Measurements from ENCODE around the gene SSR2.

Gene SSR2

DNA sequence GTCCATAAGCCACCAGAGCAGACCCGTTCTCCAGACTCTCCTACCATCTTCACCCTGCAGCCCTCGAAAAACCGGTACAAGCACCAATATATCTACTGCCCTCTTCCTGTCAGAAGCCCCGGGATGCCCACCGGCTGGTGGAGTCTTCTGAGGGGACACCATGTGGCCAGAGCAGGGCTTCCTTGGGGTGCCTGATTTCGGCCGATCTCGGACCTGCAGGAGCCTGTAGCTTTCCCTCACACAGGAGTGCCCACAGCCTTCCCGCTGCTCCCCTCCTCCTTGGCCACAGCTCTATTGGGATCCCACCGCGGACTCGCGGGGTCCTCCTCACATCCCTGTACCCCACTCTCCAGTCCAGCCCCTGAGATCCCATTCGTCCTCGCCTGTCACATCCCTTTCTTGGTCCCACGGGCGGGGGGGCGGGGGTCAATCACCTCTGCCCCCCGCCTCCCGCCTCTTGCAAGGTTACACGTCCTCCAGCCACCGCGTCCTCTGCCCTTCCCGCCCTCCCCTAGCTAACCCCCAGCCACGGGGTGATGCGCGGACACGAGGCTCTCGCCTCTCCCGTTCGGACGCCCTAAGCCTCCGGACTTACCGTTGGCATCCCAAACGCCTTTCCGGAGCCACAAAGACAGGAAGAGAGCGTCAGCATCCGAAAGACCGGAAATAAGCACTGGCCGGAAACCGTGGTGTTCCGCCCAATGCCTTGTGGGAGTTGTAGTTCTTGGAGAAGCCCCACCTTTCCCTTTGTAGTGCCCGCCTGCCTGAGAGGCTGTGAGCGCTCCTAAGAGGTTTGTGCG is at the start of gene SSR2:
SSR2 (minus strand) TSS at position 659 of the 800 bp plus-strand sequence. CDS start 784 bp downstream, outside the sequence.
- peak; percentile 66 to 81 for DNase-seq (ENCODE audit: low read depth in 2 of 2)

DNA sequence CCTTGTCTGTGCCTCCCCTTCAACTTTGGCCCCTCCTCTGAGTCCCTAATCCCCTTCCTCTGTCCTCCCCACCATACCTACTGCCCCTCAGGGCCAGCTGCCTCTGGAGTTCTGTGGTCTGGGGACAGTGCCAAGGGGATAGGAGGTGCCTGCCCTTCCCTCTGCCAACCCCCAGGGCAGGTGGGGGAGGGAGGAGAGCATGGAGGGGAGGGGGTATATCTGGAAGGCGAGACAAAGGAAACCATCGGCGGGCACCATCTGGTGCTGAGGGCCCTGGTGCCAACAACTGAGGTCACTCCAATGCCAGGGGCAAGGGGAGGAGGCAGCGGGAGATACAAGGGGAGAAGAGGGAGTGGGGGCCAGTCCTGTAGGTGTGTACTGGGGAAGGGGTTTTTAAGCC is 49.8 kb upstream of the SSR2 start:
- DNase-seq (ENCODE audit: low read depth in 2 of 2): no peak

DNA sequence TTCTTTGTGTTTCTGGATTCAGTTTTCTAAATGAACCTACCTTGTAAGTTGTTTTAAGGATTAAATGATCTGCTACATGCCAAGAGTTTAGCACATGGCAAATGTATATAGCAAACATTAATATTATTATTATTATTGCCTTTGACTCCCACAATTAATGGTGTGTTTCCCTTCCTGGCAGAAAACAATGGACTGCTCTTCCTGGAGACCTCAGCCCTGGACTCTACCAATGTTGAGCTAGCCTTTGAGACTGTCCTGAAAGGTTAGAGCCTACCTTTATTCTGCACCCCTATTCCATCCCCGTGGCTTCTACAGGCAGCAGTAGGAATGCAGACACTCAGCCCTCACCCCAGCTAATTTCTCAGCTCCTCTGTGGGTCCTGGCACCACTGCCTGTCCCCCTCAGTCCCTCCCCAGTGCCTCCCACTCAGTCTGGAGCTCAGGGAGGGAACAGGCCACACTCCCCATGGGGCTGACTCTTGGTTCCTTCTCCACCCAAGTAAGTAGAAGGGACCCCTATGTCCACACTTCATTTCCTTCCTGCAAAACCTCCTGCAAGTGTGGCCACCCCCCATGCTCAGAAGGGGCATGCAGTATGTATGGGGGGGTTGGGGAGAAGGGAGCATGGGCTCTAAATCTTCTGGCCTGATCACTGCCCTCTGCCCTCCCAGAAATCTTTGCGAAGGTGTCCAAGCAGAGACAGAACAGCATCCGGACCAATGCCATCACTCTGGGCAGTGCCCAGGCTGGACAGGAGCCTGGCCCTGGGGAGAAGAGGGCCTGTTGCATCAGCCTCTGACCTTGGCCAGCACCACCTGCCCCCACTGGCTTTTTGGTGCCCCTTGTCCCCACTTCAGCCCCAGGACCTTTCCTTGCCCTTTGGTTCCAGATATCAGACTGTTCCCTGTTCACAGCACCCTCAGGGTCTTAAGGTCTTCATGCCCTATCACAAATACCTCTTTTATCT is 49.0 kb upstream of the SSR2 start:
- DNase-seq (ENCODE audit: low read depth in 2 of 2): no peak

DNA sequence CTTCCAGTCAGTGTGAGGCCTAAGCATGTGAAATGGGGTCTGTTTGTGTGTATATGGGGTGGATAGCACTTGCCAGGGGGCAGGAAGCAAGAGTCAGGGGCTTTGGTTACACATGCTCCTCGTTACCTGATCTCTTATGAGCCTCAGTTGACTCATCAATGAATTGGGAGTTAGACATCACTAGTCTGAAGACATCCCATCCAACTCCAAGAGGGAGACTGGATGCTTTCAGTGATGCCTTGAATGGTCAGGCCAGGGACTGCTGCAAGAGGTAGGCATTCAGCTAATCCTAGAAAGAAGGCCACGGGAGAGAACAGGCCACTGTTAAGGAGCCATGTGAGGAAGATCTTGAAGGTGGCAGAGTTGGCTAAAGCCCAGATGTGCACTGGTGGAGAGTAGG is 46.5 kb upstream of the SSR2 start:
- no peak for DNase-seq (ENCODE audit: low read depth in 2 of 2)

DNA sequence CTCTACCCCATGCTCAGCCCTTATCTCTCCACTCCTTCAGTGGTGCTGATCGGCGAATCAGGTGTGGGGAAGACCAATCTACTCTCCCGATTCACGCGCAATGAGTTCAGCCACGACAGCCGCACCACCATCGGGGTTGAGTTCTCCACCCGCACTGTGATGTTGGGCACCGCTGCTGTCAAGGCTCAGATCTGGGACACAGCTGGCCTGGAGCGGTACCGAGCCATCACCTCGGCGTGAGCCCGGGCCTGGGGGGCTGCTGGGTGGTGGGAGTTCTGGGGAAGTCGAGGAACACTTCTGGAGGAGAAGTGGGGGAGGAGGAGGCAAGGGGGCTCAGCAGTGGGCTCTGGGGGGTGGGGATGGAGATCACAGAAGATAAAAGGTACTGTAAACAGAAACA is 45.1 kb upstream of the SSR2 start:
- no peak for DNase-seq (ENCODE audit: low read depth in 2 of 2)

DNA sequence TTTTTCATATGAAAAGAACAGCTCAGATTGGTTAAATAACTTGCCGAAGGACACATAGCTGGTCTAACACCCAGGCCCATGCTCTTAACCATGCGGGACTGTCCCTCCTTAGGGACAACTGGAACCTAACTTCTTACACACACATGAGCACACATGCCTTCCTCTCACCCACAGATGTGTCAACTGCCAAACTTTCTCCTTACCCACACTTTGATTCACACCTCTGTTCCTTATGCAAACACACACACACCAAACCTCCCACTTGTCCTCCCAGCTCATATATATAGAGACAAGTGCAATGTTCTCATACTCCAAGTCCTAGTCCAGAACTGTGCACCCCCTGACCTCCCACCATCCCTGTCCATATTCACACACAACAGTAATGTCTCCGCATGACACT is 44.5 kb upstream of the SSR2 start:
- no peak for DNase-seq (ENCODE audit: low read depth in 2 of 2)

DNA sequence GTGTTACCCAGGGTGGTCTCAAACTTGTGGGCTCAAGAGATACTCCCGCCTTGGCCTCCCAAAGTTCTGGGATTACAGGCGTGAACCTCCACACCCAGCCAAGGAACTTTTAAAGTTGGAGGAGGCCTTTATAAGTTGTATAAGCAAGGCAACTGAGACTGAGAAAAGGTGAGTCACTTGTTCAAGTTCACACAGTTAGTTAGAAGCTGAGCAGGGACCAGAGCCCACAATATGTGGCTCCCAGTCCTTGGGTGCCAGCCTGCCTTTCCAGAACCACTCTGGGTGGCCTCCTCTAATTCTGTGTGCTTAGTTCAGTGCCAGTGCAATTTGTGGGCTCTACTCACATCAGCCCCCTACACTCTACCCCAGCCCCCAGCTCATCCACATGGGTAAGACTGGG is 43.9 kb upstream of the SSR2 start:
- DNase-seq (ENCODE audit: low read depth in 2 of 2): no peak

DNA sequence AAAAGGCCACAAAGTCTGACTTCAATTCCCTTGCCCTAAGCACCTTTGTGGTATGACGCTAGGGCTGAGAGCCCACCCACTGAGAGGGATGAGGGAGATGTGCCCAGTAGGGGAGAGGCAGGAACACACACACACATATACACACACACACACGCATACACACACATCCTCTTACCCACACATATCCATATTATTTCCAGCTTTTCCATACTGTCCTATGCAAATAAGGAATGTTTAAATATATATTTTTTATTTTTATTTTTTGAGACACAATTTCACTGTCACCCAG is 43.2 kb upstream of the SSR2 start:
- no peak for DNase-seq (ENCODE audit: low read depth in 2 of 2)

DNA sequence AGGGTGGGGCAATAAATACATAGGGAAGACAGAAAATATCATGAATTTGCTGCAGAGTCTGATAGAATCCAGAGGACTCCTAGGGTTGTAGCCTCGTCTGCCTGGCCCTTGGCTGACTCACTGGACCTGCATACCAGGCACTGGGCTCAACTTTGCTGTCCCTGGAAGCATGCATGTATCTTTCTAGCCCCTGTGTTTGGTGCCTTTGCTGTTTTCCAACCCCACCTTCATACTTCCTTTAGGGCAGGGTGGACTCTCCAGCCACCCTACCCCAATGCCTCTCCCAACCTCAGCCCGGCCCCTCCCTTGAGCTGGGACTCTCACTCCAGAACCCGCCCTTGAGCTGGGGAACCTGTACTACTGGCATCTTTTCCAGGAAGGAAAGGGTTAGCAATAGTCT is 41.4 kb upstream of the SSR2 start:
- DNase-seq (ENCODE audit: low read depth in 2 of 2): no peak

DNA sequence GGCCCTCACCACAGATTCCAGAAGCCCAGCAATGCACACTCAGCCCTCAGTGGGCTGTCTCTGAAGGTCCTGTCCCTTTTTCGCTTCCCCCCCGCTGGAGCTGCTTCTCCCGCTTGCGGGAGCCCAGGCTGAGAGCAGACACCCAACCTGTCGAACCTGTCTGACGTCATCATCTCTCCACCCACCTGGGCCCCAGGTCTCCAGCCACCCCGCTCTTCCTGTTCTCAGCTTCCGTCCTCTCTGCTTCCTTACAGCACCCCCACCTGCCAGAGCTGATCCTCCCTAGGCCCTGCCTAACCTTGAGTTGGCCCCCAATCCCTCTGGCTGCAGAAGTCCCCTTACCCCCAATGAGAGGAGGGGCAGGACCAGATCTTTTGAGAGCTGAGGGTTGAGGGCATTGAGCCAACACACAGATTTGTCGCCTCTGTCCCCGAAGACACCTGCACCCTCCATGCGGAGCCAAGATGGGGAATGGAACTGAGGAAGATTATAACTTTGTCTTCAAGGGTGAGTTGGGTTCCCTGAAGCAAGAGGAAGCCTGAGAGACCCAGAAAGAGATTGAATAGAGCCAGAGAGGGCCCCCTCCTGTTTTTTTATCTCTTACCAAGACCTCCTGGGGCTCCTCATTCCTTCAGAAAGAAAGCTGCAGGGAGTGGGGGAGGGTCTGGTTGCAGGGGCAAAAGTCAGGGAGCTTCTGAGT is 40.3 kb upstream of the SSR2 start, which contains the start of gene RAB25:
RAB25 (plus strand) TSS at position 224 of the 700 bp plus-strand sequence; CDS start at position 465, 241 bp downstream.
- no peak for DNase-seq (ENCODE audit: low read depth in 2 of 2)

DNA sequence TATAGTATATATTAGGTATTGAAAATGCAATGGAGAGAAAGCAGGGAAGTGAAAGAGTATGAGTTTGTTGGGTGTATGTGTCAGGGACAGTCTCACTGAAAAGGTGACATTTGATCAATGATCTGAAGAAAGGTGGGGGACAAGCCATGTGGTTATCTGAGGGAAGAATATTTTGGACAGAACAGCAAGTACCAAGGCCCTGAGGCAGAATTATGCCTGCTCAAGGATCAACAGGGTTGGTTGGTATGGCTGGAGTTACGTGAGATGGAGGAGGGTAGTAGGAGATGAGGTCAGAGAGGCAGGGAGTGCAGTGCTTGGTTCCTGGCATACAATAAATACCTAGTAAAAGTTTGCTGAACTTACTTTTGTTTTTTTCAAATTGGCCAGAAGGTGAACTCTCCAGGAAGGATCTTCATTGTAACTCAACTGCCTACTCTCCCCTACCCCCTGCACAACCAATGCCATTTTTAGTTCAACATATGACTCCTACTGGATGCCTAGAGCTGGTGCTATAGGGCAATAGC is 35.6 kb upstream of the SSR2 start:
- no peak for DNase-seq (ENCODE audit: low read depth in 2 of 2)

DNA sequence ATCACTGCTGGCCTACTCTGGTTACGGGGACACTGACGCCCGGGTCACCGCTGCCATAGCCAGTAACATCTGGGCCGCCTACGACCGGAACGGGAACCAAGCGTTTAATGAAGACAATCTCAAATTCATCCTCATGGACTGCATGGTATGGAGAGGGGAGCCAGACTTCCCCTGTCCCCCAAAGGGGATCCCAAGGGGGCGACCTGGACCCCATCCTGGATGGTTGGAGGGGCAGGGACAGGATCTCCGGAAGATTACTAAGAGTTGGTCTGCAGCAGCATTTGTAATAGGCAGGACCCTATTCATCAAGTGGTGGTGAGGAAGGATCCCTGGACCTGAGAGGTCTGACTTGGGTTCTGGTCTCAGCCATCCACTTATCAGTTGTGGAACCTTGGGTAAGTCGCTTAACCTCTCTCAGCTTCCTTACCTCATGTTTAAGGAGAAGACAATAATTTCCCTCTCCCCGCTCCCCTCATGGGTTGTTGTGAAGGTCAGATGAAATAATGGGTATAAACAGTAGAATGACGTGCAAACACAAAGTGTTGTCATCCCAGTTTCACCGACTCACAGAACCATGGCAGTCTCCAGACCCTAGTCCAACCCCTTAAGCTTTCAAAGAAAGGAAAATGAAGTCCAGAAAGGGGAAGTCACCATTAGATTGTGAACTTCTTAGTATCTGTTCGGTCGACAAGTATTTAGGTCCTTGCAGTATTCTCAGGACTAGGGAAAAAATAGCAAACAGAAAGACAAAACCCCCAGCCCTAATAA is 34.7 kb upstream of the SSR2 start:
- peak in 1 of 2 donors; percentile 9 for DNase-seq (ENCODE audit: low read depth in 2 of 2)

DNA sequence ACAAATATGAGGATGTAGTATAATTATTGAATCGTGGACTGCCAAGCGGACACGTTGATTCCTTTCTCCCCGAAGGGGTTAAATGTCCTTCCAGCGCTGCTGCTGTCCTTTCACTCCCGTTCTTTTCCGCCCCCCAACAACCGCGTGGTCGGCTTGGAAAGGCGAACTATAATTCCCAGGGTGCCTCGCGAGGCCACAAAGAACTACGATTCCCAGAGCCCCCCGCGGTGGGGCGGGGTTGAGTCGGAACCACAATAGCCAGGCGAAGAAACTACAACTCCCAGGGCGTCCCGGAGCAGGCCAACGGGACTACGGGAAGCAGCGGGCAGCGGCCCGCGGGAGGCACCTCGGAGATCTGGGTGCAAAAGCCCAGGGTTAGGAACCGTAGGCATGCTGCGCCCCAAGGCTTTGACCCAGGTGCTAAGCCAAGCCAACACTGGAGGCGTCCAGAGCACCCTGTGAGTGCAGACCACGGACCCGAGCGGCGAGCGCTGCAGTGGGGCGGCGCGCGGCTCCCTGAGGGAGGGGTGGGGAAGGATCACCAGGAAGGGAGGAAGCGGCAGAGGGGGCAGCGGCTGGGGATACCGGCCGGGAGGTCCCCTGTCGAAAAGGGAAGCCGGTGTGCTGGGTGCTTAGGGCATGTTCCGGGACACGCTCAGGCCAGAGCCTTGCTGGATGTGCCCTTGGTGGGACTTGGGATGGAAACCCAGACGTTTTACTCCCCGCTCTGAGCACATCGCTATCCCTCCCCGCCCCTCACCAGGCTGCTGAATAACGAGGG is 33.9 kb upstream of the SSR2 start, which contains the start of gene LAMTOR2:
LAMTOR2 (plus strand) TSS at position 283 of the 781 bp plus-strand sequence; CDS start at position 391, 108 bp downstream.
- DNase-seq (ENCODE audit: low read depth in 2 of 2): peak; percentile 95 to 98

DNA sequence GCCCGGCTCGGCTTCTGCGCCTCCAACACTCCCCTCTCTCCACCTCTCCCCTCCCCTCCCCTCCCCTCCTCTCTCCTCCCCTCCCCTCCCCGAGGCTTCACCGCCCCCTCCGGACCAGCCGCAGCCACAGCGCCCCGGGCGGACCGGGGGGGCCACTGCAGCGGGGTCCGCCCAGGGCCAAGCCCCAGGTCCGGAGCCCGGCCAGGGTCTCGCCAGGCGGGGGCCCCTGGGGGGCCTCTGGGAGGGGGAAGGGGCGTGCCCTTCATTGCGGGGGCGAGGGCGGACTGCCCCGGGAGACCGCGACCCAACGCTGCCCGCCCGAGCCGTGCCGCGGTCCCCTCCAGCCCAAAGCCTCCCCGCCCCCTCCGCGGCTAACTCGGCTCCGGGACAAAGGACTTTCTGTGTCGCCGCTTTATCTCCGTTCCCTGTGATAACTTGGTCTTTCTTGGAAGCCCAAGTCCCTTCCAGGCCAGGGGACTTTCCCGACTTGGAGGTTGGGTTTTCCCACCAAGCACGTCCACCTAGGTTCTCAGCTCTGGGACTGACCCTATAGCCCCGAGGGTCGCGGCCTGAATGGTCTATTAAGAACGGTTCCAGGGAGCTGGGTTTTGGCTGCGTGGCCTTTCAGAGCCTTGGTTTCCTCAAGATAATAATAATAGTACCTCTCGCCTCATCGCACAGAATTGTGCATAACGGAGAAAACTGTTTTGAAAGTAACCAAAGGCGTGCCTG is 33.2 kb upstream of the SSR2 start, which contains the start of gene UBQLN4:
UBQLN4 (minus strand) TSS at position 31 of the 732 bp plus-strand sequence. CDS start 97 bp downstream, outside the sequence.
- DNase-seq (ENCODE audit: low read depth in 2 of 2): peak; percentile 78 to 88

DNA sequence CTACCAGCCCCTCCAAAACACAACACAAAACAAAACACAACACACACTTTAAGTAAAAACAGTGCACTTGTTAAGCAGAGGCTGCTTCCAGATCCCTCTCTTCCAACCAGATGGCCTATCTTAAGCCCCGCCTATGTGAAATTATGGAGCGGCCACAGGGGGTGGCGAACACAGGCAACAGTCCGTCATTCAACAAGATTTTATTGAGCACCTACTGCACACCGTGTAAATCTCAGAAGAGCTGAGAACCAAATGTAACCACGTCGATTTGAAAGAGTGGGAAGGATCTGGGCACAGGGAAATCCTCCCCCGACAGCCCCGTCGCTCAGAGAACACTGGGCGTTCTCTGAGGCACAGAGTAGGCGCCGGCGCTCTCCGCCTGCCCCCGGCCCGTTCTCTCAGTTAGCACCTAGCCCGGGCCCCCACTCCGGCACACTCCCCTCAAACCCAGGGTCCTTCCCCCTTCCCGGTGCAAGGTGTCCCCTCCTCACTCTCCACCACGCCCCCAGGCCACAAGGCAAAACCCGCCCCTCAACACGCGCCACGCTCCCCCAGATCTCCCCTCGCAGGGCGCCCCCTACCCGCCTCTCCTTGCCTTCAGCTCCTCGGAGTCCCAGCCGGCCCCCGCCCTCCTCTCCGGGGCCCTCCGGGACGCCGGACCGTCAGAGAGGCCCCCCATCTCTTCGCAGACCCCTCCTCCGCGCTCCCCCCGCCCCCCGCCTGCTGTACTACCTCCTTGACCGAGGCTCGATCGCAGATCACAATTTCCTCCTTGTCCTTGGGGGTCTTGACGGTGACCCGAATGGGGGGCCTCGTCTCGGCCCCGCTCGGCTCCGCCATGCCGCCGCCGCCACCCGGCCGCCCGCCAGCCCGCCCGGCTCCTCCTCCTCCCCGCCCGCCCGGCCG is 32.4 kb upstream of the SSR2 start:
- DNase-seq (ENCODE audit: low read depth in 2 of 2): peak; percentile 56 to 63

DNA sequence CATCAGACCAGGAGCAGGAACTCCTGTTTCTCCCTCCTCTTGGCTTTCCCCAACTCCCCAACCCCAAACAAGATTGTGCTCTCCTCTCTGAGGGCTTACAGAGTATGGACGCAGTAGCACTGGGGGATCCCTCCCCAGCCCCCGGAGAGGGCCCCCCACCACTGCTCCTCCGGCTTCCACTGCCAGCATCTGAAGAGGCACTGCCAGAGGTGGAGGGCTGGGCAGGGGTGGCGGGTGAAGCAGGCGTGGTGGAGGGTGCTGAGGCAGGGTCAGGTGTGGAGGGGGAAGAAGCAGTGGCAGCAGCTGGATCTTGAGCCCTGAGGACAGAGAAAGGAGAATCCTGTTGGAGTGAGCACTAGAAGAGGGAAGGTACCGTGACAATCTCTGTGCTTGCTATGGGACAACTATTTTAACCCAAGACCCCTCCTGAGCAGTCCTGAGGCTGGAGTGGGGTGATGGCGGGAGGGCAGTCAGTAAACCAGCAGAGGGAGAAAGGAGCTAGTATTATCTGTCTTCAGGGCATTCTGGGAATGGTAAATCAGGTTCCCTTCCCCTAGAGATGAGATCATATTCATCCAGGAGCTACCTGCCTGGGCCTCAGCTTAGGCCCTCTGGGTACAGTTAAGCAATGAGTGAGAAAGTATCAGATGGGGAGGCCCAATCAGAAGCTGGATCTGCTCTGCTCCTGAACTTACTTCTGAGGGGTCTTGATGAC is 30.4 kb upstream of the SSR2 start:
- no peak for DNase-seq (ENCODE audit: low read depth in 2 of 2)

DNA sequence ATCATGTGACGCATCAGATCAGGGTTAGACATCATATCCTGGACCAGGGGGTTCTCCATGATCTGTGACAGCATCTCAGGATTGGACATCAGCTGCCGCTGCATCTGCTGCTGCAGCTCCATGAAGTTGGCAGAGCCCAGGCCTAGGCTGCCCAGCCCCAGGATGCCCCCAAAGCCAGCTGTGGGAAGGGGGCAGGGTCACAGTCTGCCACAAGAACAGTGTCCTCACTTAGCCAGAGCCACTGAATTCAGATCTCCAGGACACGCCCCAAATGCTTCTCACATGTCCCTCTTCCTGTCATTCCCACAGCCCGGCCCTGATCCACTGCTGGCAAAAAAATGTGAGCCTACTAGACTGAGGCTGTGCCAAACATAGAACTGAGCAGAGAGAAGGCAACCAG is 29.6 kb upstream of the SSR2 start:
- DNase-seq (ENCODE audit: low read depth in 2 of 2): no peak

Measured in stimulated activated CD4-positive, alpha-beta T cell treated with anti-CD3 and anti-CD28 coated beads, Interleukin-4, amount 100 ng/mL, for 48 hours (primary cell).